ENCODE measurements around the gene ZNF74.
"Not testable (repeated sequence)": the region's sequence is repeated elsewhere in the genome, so short reads cannot be mapped to it uniquely, and the experiment has no call there.

ZNF74 gene

GRCh38 chr22:20376281-20376680 lies 17.7 kb upstream of the ZNF74 start:
- DNase-seq (ENCODE audit: low read depth) = not testable (repeated sequence)

DNA sequence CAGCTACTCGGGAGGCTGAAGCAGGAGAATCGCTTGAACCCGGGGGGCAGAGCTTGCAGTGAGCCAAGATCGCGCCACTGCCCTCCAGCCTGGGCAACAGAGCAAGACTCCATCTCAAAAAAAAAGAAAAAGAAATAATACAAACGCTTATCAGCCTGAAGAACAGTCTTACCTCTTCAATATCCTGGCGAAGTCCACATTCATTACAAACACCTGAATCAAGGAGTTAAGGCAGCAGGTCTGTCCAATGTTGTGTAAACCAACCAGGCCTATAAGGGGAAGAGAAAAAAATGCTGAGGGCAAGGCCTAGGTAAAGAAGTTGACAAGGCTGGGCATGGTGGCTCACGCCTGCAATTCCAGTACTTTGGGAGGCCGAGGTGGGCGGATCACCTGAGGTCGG lies 17.0 kb upstream of the ZNF74 start:
- DNase-seq (ENCODE audit: low read depth) = not testable (repeated sequence)

DNA sequence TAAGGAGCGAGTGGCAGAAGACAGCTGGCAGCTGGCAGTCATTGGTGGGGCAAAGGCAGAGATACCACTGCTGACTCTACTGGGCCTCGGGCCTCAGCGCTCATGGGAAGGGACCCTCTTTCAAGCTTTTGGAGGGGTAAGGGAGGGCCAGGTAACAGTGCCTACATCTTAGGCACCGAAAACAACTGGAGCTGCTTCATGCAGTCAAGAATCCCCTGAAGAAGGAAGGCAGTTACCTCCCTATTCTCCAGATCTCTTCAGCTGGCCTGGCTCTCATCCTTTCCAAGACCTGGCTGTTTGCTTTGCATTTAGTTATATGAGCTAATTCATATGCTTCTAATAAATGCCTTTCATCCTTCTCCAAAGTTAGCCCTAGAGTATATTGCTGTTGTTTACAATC lies 15.8 kb upstream of the ZNF74 start:
- DNase-seq (ENCODE audit: low read depth) = no peak

- not testable (repeated sequence) for DNase-seq (ENCODE audit: low read depth)
Measured at GRCh38 chr22:20378684-20379083, 15.3 kb upstream of the ZNF74 start.

DNA sequence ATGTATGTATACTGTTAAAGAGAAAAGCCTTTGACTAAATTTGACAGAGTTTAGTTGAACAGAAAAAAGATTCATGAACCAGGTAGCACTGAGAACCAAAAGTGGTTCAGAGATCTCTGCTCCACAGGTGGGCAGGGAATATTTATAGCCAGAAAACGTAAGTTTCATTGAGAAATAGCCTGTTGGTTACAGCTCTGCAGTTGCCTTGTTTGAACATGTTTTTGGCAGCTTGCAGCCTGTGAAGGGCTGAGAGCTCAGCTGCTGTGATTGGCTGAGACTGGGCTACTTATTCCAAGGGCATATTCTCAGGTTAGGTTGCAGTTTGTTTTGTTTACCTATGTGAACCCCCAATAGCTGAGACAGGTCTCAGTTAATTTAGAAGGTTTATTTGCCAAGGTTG lies 13.5 kb upstream of the ZNF74 start:
- no peak for DNase-seq (ENCODE audit: low read depth)

DNA sequence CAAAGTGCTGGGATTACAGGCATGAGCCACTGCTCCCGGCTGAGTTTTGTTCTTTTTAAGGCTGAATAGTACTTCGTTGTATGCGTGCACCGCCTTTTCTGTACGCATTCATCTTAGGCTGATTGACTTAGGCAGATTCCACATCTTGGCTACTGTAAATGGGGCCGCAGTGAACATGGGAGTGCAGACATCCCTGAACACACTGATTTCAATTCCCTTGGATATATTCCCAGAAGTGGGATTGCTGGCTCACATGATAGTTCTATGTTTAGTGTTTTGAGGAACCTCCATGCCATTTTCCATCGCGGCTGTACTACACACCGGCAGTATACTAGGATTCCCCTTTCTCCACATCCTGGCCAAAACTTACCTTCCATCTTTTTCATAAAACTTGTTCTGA lies 10.4 kb upstream of the ZNF74 start:
- DNase-seq (ENCODE audit: low read depth) = no peak

DNA sequence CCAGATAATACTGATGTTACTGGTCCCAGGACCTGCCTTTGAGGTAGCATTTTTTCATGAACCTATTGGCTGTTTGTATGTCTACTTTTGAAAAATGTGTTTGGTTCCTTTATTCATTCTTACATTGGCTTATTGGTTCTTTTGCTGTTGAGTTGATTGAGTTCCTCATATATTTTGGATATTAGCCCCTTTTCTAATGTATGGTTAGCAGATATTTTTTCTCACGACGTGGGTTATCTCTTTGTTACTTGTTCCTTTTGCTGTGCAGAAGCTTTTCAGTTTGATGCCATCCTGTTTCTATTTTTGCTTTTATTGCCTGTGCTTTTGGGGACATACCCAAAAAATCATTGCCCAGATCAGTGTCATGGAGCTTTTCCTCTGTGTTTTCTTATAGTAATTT lies 9.8 kb upstream of the ZNF74 start:
- no peak for DNase-seq (ENCODE audit: low read depth)

- DNase-seq (ENCODE audit: low read depth) = no peak
Measured at GRCh38 chr22:20384865-20385264, 9.1 kb upstream of the ZNF74 start.

DNA sequence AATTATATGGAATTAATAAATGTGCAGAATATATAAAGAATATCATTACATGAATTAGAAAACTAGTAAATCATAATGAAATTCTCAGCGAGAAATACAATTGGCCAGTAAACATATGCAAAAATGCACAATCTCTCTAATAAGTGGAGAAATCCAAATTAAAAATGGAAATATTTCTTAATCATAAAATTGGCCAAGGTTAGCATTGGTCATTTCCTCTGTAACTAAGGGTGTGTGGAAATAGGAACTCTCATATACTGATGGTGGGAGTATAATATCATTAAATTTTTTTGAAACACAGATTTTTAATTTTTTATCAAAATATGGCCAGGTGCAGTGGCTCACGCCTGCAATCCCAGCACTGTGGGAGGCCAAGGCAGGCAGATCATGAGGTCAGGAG lies 7.6 kb upstream of the ZNF74 start:
- DNase-seq (ENCODE audit: low read depth) = no peak

- DNase-seq (ENCODE audit: low read depth) = no peak
Measured at GRCh38 chr22:20386972-20387371, 7.0 kb upstream of the ZNF74 start.

DNA sequence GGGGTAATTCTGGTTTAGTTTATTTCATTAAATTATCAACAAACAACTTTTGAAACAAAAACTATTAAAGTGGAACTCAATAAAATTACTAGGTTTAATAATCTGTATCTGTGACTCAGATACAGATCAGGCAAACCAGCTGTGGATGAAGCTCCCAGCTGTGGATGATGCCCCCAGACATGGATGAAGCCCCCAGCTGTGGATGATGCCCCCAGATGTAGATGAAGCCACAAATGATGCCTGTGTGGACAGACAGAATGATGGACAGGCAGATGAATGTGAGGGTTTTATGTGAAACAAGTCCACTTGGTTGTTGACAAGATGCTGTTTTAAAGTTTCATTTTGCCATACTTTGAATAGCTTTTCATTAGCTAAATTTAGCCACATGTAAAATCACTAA lies 5.8 kb upstream of the ZNF74 start:
- DNase-seq (ENCODE audit: low read depth) = no peak

GRCh38 chr22:20389288-20389687 lies 4.7 kb upstream of the ZNF74 start:
- no peak for DNase-seq (ENCODE audit: low read depth)

GRCh38 chr22:20390394-20390907 lies 3.5 kb upstream of the ZNF74 start:
- DNase-seq (ENCODE audit: low read depth) = no peak

DNA sequence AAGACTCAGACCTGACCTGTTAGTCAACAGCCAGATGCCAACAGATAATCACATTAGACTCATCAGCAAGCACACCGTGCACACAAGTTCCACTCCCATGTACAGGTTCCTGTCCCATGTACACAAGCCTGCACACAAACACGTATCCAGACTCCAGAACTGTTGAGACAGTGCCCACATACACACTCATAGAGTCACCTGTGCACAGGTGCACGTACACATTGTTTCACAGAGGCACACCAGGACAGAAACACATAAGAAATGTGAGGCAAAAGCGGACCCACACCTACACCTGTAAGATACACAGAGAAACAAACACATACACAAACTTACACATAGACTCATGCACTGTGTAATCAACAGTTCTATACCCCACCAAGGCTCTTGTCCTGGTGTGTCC lies 2.7 kb upstream of the ZNF74 start:
- no peak for DNase-seq (ENCODE audit: low read depth)

DNA sequence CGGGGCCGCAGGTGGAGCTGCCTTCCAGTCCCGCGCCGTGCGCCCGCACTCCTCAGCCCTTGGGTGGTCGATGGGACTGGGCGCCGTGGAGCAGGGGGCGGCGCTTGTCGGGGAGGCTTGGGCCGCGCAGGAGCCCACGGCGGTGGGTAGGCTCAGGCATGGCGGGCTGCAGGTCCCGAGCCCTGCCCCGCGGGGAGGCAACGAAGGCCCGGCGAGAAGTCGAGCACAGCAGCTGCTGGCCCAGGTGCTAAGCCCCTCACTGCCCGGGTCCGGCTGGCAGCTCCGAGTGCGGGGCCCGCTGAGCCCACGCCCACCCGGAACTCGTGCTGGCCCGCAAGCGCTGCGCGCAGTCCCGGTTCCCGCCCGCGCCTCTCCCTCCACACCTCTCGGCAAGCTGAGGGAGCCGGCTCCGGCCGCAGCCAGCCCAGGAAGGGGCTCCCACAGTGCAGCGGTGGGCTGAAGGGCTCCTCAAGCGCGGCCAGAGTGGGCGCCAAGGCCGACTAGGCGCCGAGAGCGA lies 1.5 kb upstream of the ZNF74 start:
- not testable (repeated sequence) for DNase-seq (ENCODE audit: low read depth)

DNA sequence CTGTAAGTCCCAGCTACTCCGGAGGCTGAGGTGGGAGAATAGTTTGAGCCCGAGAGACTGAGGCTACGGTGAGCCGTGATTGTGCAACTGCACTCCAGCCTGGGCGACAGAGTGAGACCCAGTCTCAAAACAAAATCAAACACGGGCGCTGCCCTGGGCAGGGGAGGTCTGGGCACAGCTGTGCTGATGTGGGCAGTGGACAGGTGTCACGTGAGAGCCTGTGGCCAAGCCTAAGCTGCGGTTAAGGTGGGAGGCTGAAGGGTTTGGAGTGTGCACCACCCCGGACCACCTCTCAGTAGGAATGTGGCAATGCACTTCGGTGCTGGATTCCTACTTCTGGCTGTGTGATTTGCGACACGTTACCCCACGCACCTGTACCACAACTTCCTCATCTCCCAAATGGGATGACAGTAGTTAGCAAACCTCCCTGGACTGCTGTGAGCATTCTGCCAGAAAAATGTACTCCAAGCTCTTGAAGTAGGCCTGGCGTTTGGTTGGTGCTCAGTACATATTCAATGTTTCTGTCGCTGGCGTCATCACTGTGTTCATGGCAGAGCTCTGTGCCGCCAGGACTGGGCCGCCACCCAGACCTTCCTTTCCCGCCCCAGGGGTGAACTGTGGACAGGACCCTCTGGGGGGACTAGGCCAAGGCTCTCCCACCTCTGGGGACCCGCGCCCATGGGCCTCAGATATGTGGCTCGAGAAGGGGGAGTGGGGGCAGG lies 807 bp upstream of the ZNF74 start:
- peak; percentile 2 for DNase-seq (ENCODE audit: low read depth)

- DNase-seq (ENCODE audit: low read depth) = no peak
Measured at GRCh38 chr22:20395181-20395906, 1.4 kb downstream of the ZNF74 start.

DNA sequence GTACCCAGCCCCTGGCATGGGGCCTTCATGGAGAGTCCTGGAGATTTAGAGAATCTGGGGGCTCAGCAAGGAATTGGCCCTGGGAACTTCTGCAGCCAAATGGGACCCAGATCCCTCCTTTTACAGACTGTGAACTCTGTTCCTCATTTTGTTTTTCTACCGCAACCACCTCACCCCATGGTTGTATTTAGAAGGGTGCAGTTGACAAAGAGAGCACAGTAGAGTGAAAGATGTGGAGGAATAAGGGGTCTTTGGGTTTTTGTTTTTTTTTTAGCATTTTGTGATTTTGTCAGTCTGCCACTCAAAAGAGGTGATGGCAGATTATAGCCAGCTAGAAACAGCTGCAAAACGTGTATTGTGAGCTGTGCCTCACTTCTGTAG lies 1.9 kb downstream of the ZNF74 start:
- DNase-seq (ENCODE audit: low read depth) = no peak

- DNase-seq (ENCODE audit: low read depth) = no peak
Measured at GRCh38 chr22:20396639-20397038, 2.7 kb downstream of the ZNF74 start.

DNA sequence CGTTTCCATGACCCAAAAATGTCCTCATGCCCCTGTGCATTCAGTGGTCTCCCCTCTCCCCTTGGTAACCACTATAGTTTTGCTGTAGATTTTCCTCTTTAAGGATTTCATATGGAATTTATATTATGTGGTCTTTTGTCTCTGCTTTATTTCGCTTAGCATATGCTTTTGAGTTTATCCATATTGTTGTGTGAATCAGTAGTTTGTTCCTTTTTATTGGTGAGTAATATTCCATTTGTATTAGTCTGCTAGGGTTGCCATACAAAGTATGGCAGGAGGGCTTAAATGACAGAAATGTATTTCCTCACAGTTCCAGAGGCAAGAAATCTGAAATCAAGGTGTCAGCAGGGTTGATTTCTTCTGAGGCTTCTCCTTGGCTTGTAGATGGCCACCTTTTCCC lies 3.5 kb downstream of the ZNF74 start:
- no peak for DNase-seq (ENCODE audit: low read depth)

GRCh38 chr22:20398420-20398819 lies 4.5 kb downstream of the ZNF74 start:
- no peak for DNase-seq (ENCODE audit: low read depth)

DNA sequence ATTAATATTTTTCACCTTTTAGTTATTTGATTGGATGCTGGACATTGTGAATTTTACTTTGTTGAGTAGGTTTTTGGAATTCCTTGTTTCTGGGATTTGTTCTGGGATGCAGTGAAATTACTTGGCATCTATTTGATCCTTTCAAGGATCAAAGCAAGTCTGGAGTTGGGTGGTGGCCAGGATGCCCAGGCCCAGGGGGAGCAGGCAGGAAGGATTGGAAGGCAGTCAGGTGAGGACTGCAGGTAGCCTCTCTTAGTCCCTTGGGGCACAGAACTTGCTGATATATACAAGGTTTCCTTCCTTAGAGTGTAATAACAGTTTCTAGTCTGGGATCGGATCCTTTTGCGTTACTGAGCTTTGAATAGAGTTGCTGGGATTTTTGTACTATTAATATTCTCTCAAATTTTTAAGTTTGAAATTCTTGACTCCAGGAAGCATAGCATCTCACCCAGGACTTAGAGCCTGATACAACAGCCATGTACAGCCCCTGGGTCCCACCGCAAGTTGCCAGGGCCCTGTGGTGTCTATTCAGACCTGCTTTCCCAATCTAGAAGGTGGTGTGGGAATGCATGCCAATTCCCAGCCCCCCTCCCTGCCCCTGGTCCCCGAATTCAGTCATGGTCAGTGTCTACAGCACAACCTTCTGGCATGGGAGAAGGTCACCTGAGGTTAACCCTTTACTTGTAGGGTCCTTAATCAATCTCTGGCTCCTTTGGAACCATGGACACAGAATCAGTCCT lies 6.1 kb downstream of the ZNF74 start:
- no peak for DNase-seq (ENCODE audit: low read depth)
